ENCODE data around the gene CACTIN.

DNA sequence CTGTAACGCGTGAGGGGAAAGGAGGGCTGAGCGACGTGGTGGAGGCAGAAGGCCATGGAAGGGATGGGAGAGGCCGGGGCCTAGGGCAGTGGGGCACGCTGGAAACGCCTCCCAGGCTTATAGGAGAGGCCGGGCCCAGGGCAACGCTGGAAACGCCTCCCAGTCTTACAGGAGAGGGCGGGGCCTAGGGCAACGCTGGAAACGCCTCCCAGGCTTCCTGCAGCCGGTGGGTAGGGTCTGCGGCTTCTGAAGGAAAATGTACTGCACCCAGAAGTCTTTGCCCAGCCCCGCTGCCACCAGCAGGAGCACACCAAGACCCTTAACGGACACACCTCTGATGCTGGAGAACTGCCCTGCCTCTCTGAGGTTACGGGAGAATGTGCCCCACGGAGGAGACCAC, 9.1 kb downstream of the CACTIN start:
- no peak for TF ChIP-seq POLR2A (IDR thresholded peaks at IDR 0.05)
- TF ChIP-seq, protein P1, sequence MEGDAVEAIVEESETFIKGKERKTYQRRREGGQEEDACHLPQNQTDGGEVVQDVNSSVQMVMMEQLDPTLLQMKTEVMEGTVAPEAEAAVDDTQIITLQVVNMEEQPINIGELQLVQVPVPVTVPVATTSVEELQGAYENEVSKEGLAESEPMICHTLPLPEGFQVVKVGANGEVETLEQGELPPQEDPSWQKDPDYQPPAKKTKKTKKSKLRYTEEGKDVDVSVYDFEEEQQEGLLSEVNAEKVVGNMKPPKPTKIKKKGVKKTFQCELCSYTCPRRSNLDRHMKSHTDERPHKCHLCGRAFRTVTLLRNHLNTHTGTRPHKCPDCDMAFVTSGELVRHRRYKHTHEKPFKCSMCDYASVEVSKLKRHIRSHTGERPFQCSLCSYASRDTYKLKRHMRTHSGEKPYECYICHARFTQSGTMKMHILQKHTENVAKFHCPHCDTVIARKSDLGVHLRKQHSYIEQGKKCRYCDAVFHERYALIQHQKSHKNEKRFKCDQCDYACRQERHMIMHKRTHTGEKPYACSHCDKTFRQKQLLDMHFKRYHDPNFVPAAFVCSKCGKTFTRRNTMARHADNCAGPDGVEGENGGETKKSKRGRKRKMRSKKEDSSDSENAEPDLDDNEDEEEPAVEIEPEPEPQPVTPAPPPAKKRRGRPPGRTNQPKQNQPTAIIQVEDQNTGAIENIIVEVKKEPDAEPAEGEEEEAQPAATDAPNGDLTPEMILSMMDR (IDR thresholded peaks at IDR 0.05): no peak

Data from uterus (tissue), 2 donors.